Right lung (tissue), 5 donors: Measurements from ENCODE around the gene RPS2. TPM values are rescaled to one million over a fixed set of nuclear protein-coding genes. Genes with fewer than 3 reads are reported as not detected.
A peak's percentile ranks its signal among the peaks of the same experiment; 100 is the strongest.

ENCODE experiments used
- DNase-seq, 2 donors: peaks; one replicate each; pipeline ENCODE4 v3.0.0-alpha.2; 2013
- polyA plus RNA-seq, 5 donors: library from polyadenylated mRNA; unstranded; fragments of 120-200 nt; gene quantifications; one replicate each; pipeline versions ENCODE4 v1.2.1 to v1.2.3, GENCODE V29; 2013; ENCODE audit warnings: inconsistent platforms in 1 of 5, low replicate concordance in 1 of 5; ENCODE audit not compliant: insufficient read length in 5 of 5, insufficient read depth in 1 of 5

The RPS2 gene
- polyA plus RNA-seq, 5 donors = 2,201 to 2,837 (median 2,396) TPM

DNA sequence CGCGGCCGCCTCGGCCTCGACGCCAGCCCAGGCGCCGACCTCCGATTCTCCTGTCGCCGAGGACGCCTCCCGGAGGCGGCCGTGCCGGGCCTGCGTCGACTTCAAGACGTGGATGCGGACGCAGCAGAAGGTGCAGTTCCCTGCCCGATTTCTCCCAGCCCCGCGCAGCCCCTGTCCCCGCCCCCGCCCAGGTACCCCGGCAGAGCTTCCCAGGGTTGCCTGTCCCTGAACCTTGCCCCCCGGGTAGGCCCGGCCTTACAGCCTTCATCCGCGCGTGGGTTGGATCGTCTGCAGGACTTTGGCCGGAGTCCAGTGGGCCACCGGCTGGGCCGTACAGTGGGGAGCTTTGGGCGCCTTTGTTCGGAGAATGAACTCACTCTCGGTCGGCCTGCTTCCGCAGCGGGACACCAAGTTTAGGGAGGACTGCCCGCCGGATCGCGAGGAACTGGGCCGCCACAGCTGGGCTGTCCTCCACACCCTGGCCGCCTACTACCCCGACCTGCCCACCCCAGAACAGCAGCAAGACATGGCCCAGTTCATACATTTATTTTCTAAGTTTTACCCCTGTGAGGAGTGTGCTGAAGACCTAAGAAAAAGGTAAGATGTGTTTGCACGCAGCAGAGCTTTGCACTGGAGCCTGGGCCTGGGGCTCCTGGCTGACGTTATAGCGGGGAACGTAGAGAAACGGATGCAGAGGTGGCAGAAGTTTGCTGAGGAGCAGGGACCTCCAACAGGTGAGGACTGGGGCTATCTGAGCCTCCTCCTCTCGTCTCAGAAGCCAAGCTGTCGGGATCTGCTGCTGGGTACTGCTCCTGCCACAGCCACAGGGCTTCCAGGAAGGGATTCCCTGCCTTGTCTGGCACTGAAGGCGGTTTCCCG, 20.0 kb upstream of the RPS2 start:
- no peak for DNase-seq

- DNase-seq = peak; percentile 91 to 92
Observed at GRCh38 chr16:1983544-1984346, 19.1 kb upstream of the RPS2 start, which contains the start of gene GFER. Gene GFER, plus strand, starts transcription at chr16:1984193. Its CDS starts 26 bp downstream, at chr16:1984219.

GRCh38 chr16:1982991-1983543, 18.4 kb upstream of the RPS2 start:
- DNase-seq = no peak

GRCh38 chr16:1982013-1982433, 17.4 kb upstream of the RPS2 start:
- no peak for DNase-seq

DNA sequence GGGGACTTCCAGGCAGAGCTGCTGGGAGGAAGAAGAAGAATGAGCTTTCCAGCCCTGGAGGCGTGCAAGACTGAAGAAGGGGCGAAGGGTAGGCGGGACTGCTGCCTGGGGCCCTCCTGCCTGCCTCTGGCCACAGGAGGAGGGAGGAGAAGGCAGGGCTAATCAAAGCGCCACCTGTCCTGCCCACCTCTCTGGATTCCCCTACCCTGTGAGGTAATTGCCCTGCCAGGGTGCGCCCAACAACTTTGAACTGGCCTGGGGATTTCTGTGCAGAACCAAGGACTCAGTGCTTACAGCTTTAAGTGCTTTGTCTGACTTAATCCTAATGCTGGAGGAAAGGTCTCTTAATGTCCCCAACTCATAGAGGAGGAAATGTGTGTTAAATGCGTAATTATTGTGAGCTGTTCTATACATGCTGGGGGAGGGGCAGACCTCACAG, 16.8 kb upstream of the RPS2 start, which contains the start of gene NOXO1:
TSS of gene NOXO1 (minus strand) at position 72 of the 439 bp plus-strand sequence. CDS start 290 bp downstream, outside the sequence.
- DNase-seq = no peak

DNA sequence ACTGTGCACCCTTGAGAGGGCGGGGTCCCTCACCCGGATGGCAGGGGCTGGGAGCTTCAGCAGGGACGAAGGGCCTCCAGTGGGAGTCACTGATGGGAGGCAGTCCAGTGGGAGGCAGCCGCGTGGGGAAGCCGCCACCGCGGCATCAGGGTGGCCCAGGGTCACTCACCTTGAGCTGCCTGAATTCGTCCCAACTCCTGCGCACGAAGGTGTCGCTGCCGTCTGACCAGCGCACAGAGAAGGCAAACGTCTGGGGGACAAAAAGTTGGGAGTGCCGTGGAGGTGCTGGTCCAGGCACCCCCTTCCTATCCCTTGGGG, 16.1 kb upstream of the RPS2 start:
- DNase-seq = no peak

DNA sequence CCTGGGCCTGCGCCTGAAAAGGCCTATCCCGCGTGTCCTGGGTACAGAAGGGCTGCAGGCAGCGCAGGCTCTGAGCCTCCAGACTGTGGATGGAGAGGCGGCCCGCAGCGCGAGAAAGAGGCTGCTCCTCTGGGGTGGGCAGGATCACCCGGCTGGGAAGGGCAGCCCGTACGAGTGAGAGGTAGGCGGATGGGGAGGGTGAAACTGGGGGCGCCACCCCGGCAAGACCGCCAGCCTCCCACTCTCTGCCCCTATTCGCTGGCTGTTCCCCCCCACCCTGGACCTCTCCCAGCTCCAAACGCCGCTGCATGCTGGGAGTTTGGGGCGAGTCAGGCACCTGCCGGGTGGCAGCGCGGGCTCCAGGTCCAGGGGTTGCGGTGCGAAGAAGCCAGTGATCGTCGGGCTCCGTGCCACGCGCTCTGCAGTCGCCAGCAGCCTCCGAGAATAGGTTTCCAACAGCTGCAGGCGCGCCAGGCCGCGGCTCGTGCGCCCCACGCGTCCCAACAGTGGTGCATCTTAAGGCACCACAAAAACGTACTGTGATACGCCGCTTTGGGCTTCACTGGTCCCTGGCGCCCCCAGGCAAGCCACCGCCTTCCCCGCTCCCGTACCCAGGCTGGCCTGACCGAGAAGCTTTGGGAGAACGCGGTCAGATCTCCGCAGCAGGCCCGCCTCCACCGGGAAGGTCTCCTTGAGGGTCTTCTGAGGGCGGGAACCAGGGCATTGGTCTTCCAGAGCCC, 15.6 kb upstream of the RPS2 start:
- no peak for DNase-seq

DNA sequence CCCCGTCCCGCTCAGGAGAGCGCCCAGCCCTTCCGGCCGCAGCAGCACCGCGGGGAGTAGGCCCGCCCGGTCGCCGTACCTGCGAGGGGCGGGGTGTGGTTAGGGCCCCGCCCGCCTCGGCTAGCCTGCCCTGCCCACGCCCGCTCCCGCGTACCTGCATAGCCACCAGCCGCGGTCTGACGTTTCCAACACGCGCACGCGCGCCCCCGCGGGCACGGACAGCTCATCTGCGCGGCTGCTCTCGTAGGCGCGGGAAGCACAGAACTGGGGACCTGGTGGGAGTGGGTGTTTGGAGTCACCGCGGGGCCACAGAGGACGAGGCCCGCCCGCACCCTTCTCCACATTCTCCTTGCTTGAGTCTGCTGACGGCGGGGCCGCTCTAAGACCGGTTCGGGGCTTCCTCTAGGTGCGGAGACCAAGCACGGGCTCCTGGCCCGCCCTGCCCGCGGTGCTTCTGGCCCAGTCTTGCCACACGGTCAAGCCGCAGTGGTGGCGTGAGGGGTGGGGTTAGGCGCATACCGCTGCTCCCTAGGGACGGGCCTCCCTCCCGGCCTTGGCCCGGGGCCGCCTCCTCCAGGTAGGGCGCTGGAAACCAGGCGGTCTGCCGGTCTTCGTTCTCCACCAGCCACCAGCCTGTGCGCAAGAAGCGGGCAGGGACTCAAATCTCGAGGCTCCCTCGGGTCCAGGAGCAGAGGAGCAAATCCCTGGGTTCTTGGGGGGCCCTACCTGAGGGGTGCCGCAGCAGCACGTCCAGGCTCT, 14.8 kb upstream of the RPS2 start:
- DNase-seq = no peak

DNA sequence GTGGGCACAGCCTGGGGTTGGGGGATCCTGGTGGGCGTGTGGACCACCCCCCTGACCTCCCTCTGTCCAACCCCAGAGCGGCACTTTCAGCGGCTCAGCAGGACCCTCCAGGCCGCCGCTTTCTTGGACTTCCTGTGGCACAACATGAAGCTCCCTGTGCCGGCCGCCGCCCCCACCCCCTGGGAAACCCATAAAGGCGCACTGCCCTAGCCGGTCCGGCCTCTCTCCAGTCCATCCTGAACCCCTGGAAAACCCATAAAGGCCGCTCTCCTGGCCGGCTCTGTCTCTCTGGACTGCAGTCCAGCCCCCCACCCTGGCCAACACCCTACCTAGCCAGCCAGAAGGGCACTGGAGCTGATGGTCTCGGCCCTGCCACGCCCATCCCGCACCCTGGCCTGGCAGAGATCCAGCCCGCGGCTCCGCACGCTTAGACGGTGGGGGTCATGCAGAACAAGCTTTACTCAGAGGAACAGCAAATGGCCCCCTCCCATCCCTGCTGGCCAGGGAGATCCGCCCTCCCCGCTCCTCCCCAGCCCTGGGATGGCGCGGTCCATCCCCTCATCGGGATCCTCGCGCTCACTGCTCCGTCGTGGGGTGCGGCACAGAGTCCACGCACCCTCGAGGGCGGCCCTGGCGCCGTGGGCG, 14.0 kb upstream of the RPS2 start:
- DNase-seq = no peak

GRCh38 chr16:1977875-1978268, 13.2 kb upstream of the RPS2 start:
- no peak for DNase-seq

GRCh38 chr16:1976951-1977874, 12.6 kb upstream of the RPS2 start:
- no peak for DNase-seq

GRCh38 chr16:1976216-1976520, 11.5 kb upstream of the RPS2 start:
- no peak for DNase-seq

DNA sequence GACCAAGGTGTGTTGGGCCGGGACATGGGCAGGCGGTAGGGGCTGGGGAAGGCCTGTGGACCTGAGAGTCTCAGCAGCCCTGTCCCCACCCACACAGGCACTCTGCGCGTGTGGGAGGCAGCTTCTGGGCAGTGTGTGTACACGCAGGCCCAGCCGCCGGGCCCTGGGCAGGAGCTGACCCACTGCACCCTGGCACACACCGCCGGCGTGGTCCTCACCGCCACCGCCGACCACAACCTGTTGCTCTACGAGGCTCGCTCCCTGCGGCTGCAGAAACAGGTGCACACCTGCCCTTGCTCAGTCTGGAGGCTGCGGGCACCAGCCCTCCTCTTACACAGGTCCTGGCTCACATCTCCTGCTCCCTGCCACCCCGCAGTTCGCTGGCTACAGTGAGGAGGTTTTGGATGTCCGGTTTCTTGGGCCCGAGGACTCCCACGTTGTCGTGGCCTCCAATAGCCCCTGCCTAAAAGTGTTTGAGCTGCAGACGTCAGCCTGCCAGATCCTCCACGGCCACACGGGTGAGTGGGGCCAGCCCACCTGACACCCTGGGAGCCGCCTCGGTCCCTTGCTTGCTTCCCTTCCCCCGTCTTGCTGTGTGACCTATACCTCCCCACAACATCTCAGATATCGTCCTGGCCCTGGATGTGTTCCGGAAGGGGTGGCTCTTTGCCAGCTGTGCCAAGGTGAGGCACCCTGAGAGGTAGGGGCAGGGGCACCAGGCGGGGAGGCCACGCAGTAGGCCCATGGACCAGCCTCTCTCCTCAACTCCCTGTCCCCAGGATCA, 11.0 kb upstream of the RPS2 start:
- no peak for DNase-seq

DNA sequence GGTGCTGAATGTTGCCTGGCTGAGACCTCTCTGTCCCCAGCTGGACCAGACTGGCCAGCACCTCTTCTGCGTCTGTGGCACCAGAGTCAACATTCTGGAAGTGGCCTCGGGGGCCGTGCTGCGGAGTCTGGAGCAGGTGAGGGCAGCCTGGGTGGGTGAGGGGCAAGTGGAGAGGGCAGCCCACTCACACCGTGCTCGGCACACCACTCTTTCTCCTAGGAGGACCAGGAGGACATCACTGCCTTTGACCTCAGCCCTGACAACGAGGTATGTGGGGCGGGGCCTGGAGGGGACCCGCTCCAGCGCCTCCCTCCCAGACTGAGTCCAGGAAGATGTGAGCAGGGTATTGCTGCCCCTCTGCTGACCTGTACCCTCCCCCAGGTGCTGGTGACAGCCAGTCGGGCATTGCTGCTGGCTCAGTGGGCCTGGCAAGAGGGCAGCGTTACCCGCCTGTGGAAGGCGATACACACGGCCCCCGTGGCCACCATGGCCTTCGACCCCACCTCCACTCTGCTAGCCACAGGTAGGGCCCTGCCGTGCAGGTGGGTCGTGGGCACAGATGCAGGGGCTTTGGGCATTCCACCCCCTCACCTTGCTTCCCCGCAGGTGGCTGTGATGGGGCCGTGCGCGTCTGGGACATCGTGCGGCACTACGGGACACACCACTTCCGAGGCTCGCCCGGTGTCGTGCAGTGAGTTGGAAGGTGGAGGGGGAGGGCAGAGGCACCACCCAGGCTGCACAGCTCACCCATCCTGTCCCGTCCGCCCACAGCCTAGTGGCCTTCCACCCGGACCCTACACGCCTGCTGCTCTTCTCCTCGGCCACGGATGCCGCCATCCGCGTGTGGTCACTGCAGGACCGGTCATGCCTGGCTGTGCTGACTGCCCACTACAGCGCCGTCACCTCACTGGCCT, 9.8 kb upstream of the RPS2 start:
- DNase-seq = no peak

DNA sequence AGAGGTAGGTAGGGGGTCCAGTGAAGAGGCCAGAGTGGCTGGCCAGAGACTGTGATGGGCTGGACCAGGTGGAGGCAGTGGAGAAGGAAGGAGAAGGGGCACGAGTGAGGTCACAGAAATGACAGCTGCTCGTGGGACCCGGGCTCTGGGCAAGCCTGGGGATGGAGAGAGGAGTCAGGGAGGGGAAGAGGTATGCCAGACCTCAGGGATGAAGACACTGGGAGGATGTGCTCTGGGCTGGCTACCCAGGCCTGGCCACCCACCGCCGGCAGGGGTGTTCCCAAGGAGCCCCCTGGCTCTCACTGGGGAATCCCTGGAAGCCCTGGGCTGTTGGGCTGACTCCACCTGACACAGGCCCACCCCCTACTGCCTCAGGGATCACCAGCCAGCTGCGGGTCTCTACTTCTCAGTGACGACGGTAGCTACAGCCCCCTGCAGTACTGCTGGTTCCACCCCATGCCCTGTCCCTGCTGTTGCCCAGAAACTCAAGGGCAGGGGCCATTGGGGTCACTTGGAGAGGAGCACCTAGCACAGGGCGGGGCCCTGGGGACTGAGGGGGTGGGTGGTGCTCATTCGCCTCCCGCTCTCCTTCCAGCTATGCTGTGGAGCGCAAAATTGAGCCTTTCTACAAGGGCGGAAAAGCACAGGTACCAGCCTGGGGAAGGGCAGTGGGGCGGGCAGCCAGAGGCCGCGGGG, 9.0 kb upstream of the RPS2 start:
- DNase-seq = no peak

DNA sequence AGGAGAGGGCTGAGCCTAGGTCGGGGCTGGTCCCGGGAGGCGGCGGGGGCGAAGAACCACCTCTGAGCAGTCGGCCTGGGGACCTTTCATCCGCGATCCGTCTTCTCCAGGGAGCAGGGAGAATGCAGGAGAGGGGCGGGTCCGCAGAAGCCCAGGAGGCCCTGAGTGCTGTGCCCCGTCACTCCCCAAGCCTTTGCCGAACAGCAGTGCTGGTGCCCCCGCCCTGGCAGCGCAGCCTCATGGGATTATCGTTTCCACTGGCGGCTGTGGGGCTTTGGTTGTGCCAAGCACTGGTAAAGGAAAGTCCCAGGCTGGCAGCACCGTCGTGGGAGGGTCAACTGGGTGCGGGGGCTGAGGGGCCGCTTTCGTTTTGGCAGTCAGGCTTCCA, 7.9 kb upstream of the RPS2 start:
- DNase-seq = no peak
